Ectodermal cell (in vitro differentiated cells): Measurements from ENCODE around the gene NAV3.

Experiments used
- H3K27ac ChIP-seq: 2 replicates; pipeline ENCODE4 v1.7.0; 2013; ENCODE audit warnings: mild to moderate bottlenecking, low read depth, low read length; ENCODE audit not compliant: insufficient read depth, poor library complexity, severe bottlenecking
- H3K27me3 ChIP-seq: 2 replicates; pipeline ENCODE4 v1.7.0; 2013; ENCODE audit warnings: mild to moderate bottlenecking, low read length; ENCODE audit not compliant: insufficient read depth, control insufficient read depth, poor library complexity, severe bottlenecking
- H3K36me3 ChIP-seq: one replicate; pipeline ENCODE4 v1.7.0; 2013; ENCODE audit warnings: low read length; ENCODE audit not compliant: control insufficient read depth, insufficient read depth
- H3K4me1 ChIP-seq: one replicate; pipeline ENCODE4 v1.7.0; 2013; ENCODE audit warnings: low read length; ENCODE audit not compliant: control insufficient read depth, insufficient read depth
- H3K4me3 ChIP-seq: 2 replicates; pipeline ENCODE4 v1.7.0; 2013; ENCODE audit warnings: low read depth, low read length, control low read depth; ENCODE audit not compliant: insufficient read depth
- H3K9me3 ChIP-seq: 2 replicates; pipeline ENCODE4 v1.7.0; 2013; ENCODE audit warnings: mild to moderate bottlenecking, low read length, moderate library complexity; ENCODE audit not compliant: control insufficient read depth
- WGBS, 2 experiments: methylation state at CpG; one replicate each; pipeline ENCODE4 v1.1.7; 2013; ENCODE audit warnings: missing lambda C conversion rate in 2 of 2; 5-methylcytosine and 5-hydroxymethylcytosine counted together

NAV3 gene

DNA sequence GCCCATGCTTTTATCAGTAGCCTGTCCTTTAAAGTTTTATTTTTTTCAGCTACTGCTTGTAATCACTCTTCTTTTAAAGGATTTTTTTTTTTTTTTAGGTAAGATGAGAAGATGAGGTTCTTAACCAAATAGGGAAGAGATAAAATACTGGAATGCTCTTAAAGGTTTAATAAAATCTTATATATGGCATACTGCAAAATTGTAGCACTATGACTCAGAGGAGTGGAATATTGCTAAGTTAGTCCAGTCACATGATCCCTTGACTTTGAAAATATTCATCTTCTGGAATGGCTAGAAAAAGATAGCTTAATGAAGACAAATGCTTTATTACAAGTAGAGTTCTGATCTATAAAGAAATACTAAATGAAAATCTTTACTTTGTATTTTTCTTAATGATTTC lies 116.6 kb downstream of the NAV3 start:
- Histone ChIP-seq H3K27ac (no peak overlapping the region), H3K27me3 (no peaks in the 10 kb centered on the region), H3K9me3 (no peaks in the 10 kb centered on the region), H3K4me3 (no peak overlapping the region), H3K4me1 (no peaks in the 10 kb centered on the region), H3K36me3 (no peaks in the 10 kb centered on the region)

DNA sequence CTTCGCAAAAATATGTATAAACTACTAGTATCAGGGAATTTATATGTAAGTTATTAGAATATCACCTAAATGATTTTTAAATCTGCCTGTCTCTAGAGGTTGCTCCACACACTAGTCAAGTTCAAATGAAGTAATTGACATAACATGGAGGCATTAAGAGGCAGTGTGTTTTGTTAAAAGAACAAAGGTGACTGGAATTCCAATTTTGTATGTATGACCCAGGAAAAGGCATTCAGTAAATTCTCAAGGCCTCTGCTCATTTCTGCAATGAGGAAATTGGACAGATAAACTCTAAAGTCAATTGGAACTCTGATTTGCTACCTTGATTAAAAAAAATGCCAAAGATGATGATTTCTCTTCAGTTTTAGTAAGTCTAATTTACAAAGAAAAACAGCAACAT lies 117.1 kb downstream of the NAV3 start:
- Histone ChIP-seq H3K27ac (no peak overlapping the region), H3K4me3 (no peak overlapping the region), H3K4me1 (no peaks in the 10 kb centered on the region), H3K27me3 (no peaks in the 10 kb centered on the region), H3K9me3 (no peaks in the 10 kb centered on the region), H3K36me3 (no peaks in the 10 kb centered on the region)
- no CpG with 5 or more reads among the region's 1 CpG for WGBS, 2 experiments

DNA sequence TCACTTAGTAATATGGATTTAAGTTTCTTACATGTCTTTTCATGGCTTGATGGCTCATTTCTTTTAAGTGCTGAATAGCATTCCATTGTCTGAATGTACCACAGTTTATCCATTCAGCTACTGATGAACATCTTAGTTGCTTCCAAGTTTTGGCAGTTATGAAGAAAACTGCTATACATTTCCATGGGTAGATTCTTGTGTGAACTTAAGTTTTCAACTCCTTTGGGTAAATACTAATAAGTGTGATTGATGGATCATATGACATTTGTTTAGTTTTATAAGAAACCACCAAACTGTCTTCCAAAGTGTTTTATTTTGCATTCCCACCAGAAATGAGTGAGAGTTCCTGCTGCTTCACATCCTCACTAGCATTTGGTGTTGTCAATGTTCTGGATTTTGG lies 119.2 kb downstream of the NAV3 start:
- H3K4me3 ChIP-seq: no peak overlapping the region
- H3K9me3 ChIP-seq: no peaks in the 10 kb centered on the region
- H3K36me3 ChIP-seq: no peaks in the 10 kb centered on the region
- H3K4me1 ChIP-seq: no peaks in the 10 kb centered on the region
- no peak overlapping the region for H3K27ac ChIP-seq
- no peaks in the 10 kb centered on the region for H3K27me3 ChIP-seq

DNA sequence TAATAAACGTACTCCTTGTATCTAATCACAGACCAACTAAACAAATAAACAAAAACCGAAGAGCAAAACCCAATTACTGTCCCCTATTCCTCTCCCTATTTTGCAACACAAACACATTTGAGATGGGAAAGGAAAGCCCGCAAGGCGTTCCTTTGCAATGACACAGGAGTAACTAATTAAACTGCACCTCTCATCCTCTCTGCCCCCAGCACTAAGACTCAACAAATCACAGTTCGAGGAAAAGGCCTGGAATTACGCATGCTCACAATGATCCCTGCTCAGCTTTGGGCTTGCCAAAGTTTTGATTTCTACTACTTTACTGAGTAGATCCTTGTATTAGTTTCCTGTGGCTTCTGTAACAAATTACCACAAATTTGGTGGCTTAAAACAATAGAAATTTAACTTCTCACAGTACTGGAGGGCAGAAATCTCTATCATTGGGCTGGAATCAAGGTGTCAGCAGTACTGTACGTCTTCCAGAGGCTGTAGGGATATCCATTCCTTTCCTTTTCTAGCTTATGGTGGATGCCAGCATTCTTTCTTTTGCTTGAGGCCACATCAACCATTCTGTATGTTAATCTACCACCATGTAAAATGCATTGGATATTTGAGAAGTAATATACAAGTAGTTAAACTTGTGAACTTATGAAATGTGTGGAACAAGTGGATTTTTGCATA lies 123.0 kb downstream of the NAV3 start:
- Histone ChIP-seq H3K4me1 (no peaks in the 10 kb centered on the region), H3K27me3 (no peaks in the 10 kb centered on the region), H3K4me3 (no peak overlapping the region), H3K9me3 (no peaks in the 10 kb centered on the region), H3K27ac (no peak overlapping the region), H3K36me3 (no peaks in the 10 kb centered on the region)
- WGBS, 2 experiments: 85 to 89% methylated on average over 7 of the region's 7 CpGs

DNA sequence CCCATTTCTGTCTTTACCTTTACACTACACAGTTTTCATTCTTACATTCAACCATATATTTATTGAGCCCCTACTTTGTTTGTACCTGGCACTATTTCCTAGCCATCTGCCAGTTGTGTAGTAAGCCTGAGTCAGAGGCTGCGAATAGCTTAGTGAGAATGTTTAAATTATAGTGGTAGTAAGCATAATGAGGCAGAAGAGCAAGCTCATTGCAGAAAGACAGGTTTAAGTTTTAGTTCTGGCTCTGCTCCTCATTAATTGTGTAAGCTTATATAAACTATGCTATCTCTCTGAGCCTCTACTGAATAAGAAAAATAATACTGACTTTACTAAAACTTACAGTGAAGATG lies 123.5 kb downstream of the NAV3 start:
- Histone ChIP-seq H3K36me3 (no peaks in the 10 kb centered on the region), H3K27ac (no peak overlapping the region), H3K4me3 (no peak overlapping the region), H3K4me1 (no peaks in the 10 kb centered on the region), H3K9me3 (no peaks in the 10 kb centered on the region), H3K27me3 (no peaks in the 10 kb centered on the region)
- 95 to 96% methylated on average over 1 of the region's 1 CpG for WGBS, 2 experiments

DNA sequence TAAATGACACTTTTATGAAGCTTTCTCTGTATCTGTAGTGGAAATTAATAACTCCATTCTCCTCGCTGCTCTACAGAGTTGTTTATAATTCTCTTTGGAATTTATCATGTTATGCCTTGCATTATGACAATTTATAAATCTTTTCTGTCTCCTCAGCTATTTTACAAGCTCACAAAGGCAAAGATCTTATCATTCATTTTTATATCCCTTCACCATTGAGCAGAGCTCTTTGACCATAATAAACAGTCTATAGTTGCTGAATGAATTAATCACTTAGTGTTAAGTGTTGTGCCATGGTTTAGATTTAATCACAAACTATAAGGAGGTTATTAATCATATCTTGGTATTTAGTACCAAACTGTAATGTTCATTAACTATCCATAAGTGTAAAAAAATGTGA lies 126.4 kb downstream of the NAV3 start:
- Histone ChIP-seq H3K4me1 (no peaks in the 10 kb centered on the region), H3K36me3 (no peaks in the 10 kb centered on the region), H3K27me3 (no peaks in the 10 kb centered on the region), H3K9me3 (no peaks in the 10 kb centered on the region), H3K4me3 (no peak overlapping the region), H3K27ac (no peak overlapping the region)
- 83% methylated on average over 1 of the region's 1 CpG; no CpG with 5 or more reads in 1 of the 2 experiments for WGBS, 2 experiments

DNA sequence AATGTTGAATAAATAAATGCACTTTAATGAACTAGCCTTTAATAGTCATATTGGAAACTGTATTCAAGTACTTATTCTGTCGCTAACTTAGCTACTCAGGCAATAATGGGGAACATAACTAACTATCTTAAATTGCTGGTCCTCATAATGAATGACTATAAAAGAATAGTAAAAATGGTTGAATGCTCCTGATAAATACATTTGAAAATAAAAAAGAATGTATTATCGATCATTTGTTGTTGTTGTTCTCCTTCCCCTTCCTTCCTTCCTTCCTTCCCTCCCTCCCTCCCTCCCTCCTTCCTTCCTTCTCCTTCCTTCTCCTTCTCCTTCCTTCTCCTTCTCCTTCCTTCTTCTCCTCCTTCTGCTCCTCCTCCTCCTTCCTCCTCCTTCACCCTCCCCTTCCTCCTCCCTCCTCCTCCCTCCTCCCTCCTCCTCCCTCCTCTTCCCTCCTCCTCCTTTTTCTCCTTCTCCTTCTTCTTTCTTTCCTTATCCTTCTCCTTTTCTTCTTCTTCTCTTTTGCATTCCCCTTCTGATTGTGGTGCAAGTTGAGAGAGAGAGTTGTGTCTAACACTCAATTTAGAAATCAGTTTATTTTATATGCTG lies 133.0 kb downstream of the NAV3 start:
- H3K27ac ChIP-seq: no peak overlapping the region
- no peaks in the 10 kb centered on the region for H3K4me1 ChIP-seq
- no peak overlapping the region for H3K4me3 ChIP-seq
- no peaks in the 10 kb centered on the region for H3K36me3 ChIP-seq
- H3K9me3 ChIP-seq: no peaks in the 10 kb centered on the region
- H3K27me3 ChIP-seq: no peaks in the 10 kb centered on the region
- WGBS, 2 experiments: 100% methylated on average over 1 of the region's 2 CpGs

DNA sequence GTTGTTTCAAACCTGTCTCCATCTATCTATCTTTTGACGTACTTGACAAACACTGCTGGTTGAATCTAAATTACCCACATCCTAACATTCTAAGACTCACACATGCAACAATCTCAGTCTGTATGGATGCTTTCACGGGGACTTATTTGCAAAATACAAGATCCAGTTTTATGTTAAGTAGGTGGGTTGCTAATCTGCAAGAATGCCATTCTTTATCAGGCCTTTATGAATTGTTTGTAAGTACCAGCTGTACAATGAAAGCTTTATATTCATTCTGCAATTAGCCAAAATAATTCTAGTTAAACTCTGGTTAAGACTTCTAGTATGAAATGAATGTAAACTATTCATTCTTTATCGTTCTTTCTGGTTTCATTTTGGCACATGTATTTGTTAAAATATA lies 135.1 kb downstream of the NAV3 start:
- WGBS, 2 experiments: 55 to 71% methylated on average over 1 to 3 of the region's 3 CpGs
- Histone ChIP-seq H3K9me3 (no peaks in the 10 kb centered on the region), H3K4me3 (no peak overlapping the region)

DNA sequence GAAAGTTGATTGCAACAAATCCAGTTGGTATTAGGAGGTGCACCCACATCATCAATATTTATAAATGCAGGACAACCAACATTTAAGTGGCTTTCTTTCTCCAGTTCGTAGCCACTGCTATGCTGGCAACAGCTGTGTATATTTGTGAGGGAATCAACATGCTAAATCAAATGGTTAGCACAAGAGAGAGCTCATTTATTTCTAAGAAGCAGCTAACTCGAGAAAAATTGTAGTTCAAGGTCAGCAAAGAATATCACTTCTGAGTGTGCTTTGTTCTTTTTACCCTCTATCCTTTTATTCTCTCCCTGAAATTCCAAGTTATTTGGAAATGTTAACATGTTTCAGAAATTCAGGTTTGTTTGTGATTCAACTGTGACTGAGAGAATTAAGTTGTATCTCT lies 137.3 kb downstream of the NAV3 start:
- Histone ChIP-seq H3K27ac (no peak overlapping the region), H3K4me3 (no peak overlapping the region), H3K36me3 (no peaks in the 10 kb centered on the region), H3K4me1 (no peaks in the 10 kb centered on the region), H3K27me3 (no peaks in the 10 kb centered on the region), H3K9me3 (no peaks in the 10 kb centered on the region)
- 89 to 93% methylated on average over 2 of the region's 2 CpGs for WGBS, 2 experiments

More for the DNA sequence above, 135.1 kb downstream of the NAV3 start:
- Histone ChIP-seq H3K4me1 (no peaks in the 10 kb centered on the region), H3K27ac (no peak overlapping the region), H3K36me3 (no peaks in the 10 kb centered on the region), H3K27me3 (no peaks in the 10 kb centered on the region)

DNA sequence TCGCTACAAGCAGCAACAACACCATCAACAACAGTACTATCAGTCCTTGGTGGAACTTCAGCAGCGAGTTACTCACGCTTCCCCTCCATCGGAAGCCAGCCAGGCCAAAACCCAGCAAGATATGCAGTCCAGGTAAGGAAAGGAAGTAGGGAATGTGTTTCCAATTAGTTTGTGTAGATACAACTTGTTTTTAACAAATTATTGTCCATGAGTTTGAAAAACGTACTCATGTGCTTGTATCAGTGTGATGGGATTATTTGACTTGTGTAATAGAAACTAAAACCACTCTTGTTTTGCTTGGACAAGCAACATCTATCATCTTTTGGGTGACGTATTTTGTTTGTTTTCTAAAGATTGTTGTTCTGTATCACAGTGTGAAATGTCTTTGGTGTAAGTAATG lies 137.9 kb downstream of the NAV3 start:
- H3K27ac ChIP-seq: no peak overlapping the region
- H3K4me3 ChIP-seq: no peak overlapping the region
- no peaks in the 10 kb centered on the region for H3K9me3 ChIP-seq
- WGBS, 2 experiments: 94 to 95% methylated on average over 6 of the region's 6 CpGs
- H3K36me3 ChIP-seq: no peaks in the 10 kb centered on the region
- no peaks in the 10 kb centered on the region for H3K4me1 ChIP-seq
- H3K27me3 ChIP-seq: no peaks in the 10 kb centered on the region

DNA sequence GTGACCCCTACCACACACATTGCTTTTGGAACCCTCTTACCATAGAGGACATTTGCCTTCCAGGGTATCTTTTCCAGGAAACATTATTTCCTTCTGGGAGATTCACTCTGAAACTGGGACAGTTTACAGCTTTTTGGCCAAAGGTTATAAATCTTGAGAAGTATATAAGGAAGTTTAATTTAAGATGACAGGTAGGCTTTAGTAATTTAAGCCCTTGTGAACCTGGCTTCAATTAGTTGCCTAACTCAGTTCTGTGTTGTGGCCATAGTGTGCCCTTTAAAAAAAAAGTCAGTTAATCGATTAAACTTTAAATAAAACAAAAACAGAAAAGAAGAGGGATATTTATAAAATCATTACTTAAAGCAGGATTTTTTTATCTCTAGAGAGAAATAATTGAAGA lies 142.9 kb downstream of the NAV3 start:
- H3K27ac ChIP-seq: no peak overlapping the region
- no peaks in the 10 kb centered on the region for H3K4me1 ChIP-seq
- H3K9me3 ChIP-seq: no peaks in the 10 kb centered on the region
- no CpG with 5 or more reads among the region's 1 CpG for WGBS, 2 experiments
- no peaks in the 10 kb centered on the region for H3K27me3 ChIP-seq
- H3K36me3 ChIP-seq: no peaks in the 10 kb centered on the region
- H3K4me3 ChIP-seq: no peak overlapping the region
